WTC11 (cell line): Measurements from ENCODE around the gene SPATA13. TPM values are rescaled to one million over a fixed set of nuclear protein-coding genes. Genes with fewer than 3 reads are reported as not detected.

Experiments used
- ATAC-seq: fragments of 200-7000 bp; cut with Tn5 transposase; 2 replicates; pipeline ENCODE4 v1.10.0; 2021; ENCODE audit warnings: mild to moderate bottlenecking, moderate library complexity
- CTCF ChIA-PET: fragments of 300-600 bp; sonication (Branson Sonifier 250); formaldehyde crosslinking; loops from one replicate; lab custom pipeline; 2021; ENCODE audit warnings: antibody characterized with exemption; lab: Charles Lee
- POLR2A ChIA-PET: fragments of 350-600 bp; sonication (Branson Sonifier 250); formaldehyde crosslinking; loops from one replicate; lab custom pipeline; 2021; ENCODE audit warnings: antibody characterized with exemption; lab: Charles Lee
- DNase-seq: peaks from one replicate; pipeline ENCODE4 v3.0.0; 2021; ENCODE audit warnings: low spot score
- H3K27ac Mint-ChIP-seq: 2 replicates; pipeline ENCODE4 v1.8.0; 2021; ENCODE audit warnings: mixed read lengths
- H3K27me3 Mint-ChIP-seq: 2 replicates; pipeline ENCODE4 v1.8.0; 2021; ENCODE audit warnings: low read depth, mild to moderate bottlenecking, moderate library complexity, mixed read lengths
- H3K36me3 Mint-ChIP-seq: 2 replicates; pipeline ENCODE4 v1.8.0; 2021; ENCODE audit warnings: mixed read lengths
- H3K4me1 Mint-ChIP-seq: 2 replicates; pipeline ENCODE4 v1.8.0; 2022; ENCODE audit warnings: mixed read lengths
- H3K4me3 Mint-ChIP-seq: 2 replicates; pipeline ENCODE4 v1.8.0; 2021; ENCODE audit warnings: mild to moderate bottlenecking, moderate library complexity, mixed read lengths
- H3K9me3 Mint-ChIP-seq: 2 replicates; pipeline ENCODE4 v1.8.0; 2021; ENCODE audit warnings: mixed read lengths
- ATF6 ChIP-seq: sonication (generic); formaldehyde crosslinking; IDR thresholded peaks from 2 replicates; pipeline ENCODE4 v1.8.1; 2023; ENCODE audit warnings: mild to moderate bottlenecking, missing genetic modification reagents
- ESRRA ChIP-seq: sonication (generic); formaldehyde crosslinking; IDR thresholded peaks from 2 replicates; pipeline ENCODE4 v1.8.1; 2022; ENCODE audit warnings: mild to moderate bottlenecking, missing genetic modification reagents, borderline replicate concordance
- ETV6 ChIP-seq: sonication (generic); formaldehyde crosslinking; IDR thresholded peaks from 2 replicates; pipeline ENCODE4 v1.8.1; 2022; ENCODE audit warnings: mild to moderate bottlenecking, missing genetic modification reagents
- FOXJ3 ChIP-seq: sonication (generic); formaldehyde crosslinking; IDR thresholded peaks from 2 replicates; pipeline ENCODE4 v1.9.0; 2021; ENCODE audit warnings: missing genetic modification reagents, mild to moderate bottlenecking, borderline replicate concordance
- FOXP1 ChIP-seq: sonication (generic); formaldehyde crosslinking; IDR thresholded peaks from 2 replicates; pipeline ENCODE4 v1.8.0; 2022; ENCODE audit warnings: missing genetic modification reagents, mild to moderate bottlenecking, moderate library complexity, borderline replicate concordance
- GRHL2 ChIP-seq: fragments of 250-450 bp; sonication (Bioruptor Pico); IDR thresholded peaks from 2 replicates; pipeline ENCODE4 v1.8.0; 2022; ENCODE audit warnings: mild to moderate bottlenecking, moderate library complexity; ENCODE audit not compliant: insufficient replicate concordance, severe bottlenecking
- KAT7 ChIP-seq: sonication (generic); formaldehyde crosslinking; IDR thresholded peaks from 2 replicates; pipeline ENCODE4 v1.8.1; 2023; ENCODE audit warnings: missing genetic modification reagents, mild to moderate bottlenecking, borderline replicate concordance
- NFE2L1 ChIP-seq: sonication (generic); formaldehyde crosslinking; IDR thresholded peaks from 2 replicates; pipeline ENCODE4 v1.8.1; 2023; ENCODE audit warnings: missing genetic modification reagents
- NR1H2 ChIP-seq: sonication (generic); formaldehyde crosslinking; IDR thresholded peaks from 2 replicates; pipeline ENCODE4 v1.9.0; 2021; ENCODE audit warnings: mild to moderate bottlenecking, moderate library complexity, missing genetic modification reagents
- PRRX2 ChIP-seq: fragments of 250-450 bp; sonication (Bioruptor Pico); IDR thresholded peaks from 2 replicates; pipeline ENCODE4 v1.8.0; 2021; ENCODE audit warnings: mild to moderate bottlenecking
- RORB ChIP-seq: fragments of 250-450 bp; sonication (Bioruptor Pico); IDR thresholded peaks from 2 replicates; pipeline ENCODE4 v1.9.0; 2021; ENCODE audit warnings: mild to moderate bottlenecking
- SMAD3 ChIP-seq: sonication (generic); formaldehyde crosslinking; IDR thresholded peaks from 2 replicates; pipeline ENCODE4 v1.8.0; 2022; ENCODE audit warnings: missing genetic modification reagents, mild to moderate bottlenecking, borderline replicate concordance
- TEAD1 ChIP-seq: sonication (generic); formaldehyde crosslinking; IDR thresholded peaks from 2 replicates; pipeline ENCODE4 v1.8.0; 2022; ENCODE audit warnings: mild to moderate bottlenecking, missing genetic modification reagents
- TEAD4 ChIP-seq: sonication (generic); formaldehyde crosslinking; IDR thresholded peaks from 2 replicates; pipeline ENCODE4 v1.8.0; 2022; ENCODE audit warnings: mild to moderate bottlenecking, missing genetic modification reagents
- ZBTB21 ChIP-seq: sonication (generic); formaldehyde crosslinking; IDR thresholded peaks from 2 replicates; pipeline ENCODE4 v1.8.1; 2023; ENCODE audit warnings: mild to moderate bottlenecking, missing genetic modification reagents, borderline replicate concordance
- ZNF121 ChIP-seq: sonication (generic); formaldehyde crosslinking; IDR thresholded peaks from 2 replicates; pipeline ENCODE4 v1.8.0; 2023; ENCODE audit warnings: missing genetic modification reagents
- ZNF232 ChIP-seq: sonication (generic); formaldehyde crosslinking; IDR thresholded peaks from 2 replicates; pipeline ENCODE4 v1.8.0; 2022; ENCODE audit warnings: mild to moderate bottlenecking, missing genetic modification reagents
- ZNF317 ChIP-seq: sonication (generic); formaldehyde crosslinking; IDR thresholded peaks from 2 replicates; pipeline ENCODE4 v1.8.1; 2023; ENCODE audit warnings: low read depth, mild to moderate bottlenecking, moderate library complexity, missing genetic modification reagents, borderline replicate concordance
- ZNF396 ChIP-seq: fragments of 250-450 bp; sonication (Bioruptor Pico); IDR thresholded peaks from 2 replicates; pipeline ENCODE4 v1.8.0; 2021; ENCODE audit warnings: mild to moderate bottlenecking, moderate library complexity, borderline replicate concordance
- ZNF423 ChIP-seq: fragments of 250-450 bp; sonication (Bioruptor Pico); IDR thresholded peaks from 2 replicates; pipeline ENCODE4 v2.1.2; 2022; ENCODE audit warnings: mild to moderate bottlenecking, moderate library complexity
- ZNF512 ChIP-seq: sonication (generic); formaldehyde crosslinking; IDR thresholded peaks from 2 replicates; pipeline ENCODE4 v1.8.1; 2022; ENCODE audit warnings: missing genetic modification reagents, borderline replicate concordance
- ZNF671 ChIP-seq: fragments of 250-450 bp; sonication (Bioruptor Pico); IDR thresholded peaks from 2 replicates; pipeline ENCODE4 v1.8.0; 2021; ENCODE audit warnings: mild to moderate bottlenecking
- total RNA-seq: library from RNA; stranded (reverse); gene quantifications from 3 replicates; pipeline ENCODE4 v1.2.3, GENCODE V29; 2021
- TF ChIP-seq, protein P1 (sequence below): sonication (generic); formaldehyde crosslinking; IDR thresholded peaks from 2 replicates; pipeline ENCODE4 v1.8.1; 2022; ENCODE audit warnings: mild to moderate bottlenecking, moderate library complexity, missing genetic modification reagents
- TF ChIP-seq, protein P2 (sequence below): sonication (generic); formaldehyde crosslinking; IDR thresholded peaks from 2 replicates; pipeline ENCODE4 v1.8.0; 2022; ENCODE audit warnings: mild to moderate bottlenecking, missing genetic modification reagents
- TF ChIP-seq, protein P3 (sequence below): fragments of 250-450 bp; sonication (Bioruptor Pico); IDR thresholded peaks from 2 replicates; pipeline ENCODE4 v1.8.0; 2021; ENCODE audit warnings: mild to moderate bottlenecking
- TF ChIP-seq, protein P4 (sequence below): sonication (generic); formaldehyde crosslinking; IDR thresholded peaks from 2 replicates; pipeline ENCODE4 v1.8.1; 2022; ENCODE audit warnings: low read depth, missing genetic modification reagents, borderline replicate concordance

Gene SPATA13
- total RNA-seq, 1 experiment from 2014 or later = 29.0 TPM

GRCh38 chr13:24128112-24128511 is 32.4 kb upstream of the SPATA13 start:
- ATAC-seq (no peak), DNase-seq (no peak)
- CTCF ChIA-PET = interaction anchor here (1.2 to 1.3 kb wide), 2 partner anchors 8 to 75 kb away, joined by 3 to 5 read pairs; no protein-coding TSS in a partner anchor
- Mint-ChIP-seq H3K36me3 (peaks cover 13% of the 10 kb centered on the region), H3K9me3 (peaks cover 15% of the 10 kb centered on the region), H3K27me3 (no peaks in the 10 kb centered on the region; the same call in 1 of the 2 replicates), H3K4me1 (peaks cover 29% of the 10 kb centered on the region), H3K27ac (no peak overlapping the region), H3K4me3 (no peak overlapping the region)
- no peak for TF ChIP-seq ESRRA
- TF ChIP-seq ZNF512 (CRISPR knock-in tag) = no peak
- no peak for TF ChIP-seq PRRX2 (CRISPR knock-in tag)
- no peak for TF ChIP-seq SMAD3 (CRISPR knock-in tag)
- TF ChIP-seq ZNF396 (CRISPR knock-in tag) = no peak
- TF ChIP-seq NFE2L1 (CRISPR knock-in tag) = no peak
- TF ChIP-seq KAT7 (CRISPR knock-in tag) = no peak
- TF ChIP-seq ZNF671 (CRISPR knock-in tag) = no peak
- TF ChIP-seq, protein P1, sequence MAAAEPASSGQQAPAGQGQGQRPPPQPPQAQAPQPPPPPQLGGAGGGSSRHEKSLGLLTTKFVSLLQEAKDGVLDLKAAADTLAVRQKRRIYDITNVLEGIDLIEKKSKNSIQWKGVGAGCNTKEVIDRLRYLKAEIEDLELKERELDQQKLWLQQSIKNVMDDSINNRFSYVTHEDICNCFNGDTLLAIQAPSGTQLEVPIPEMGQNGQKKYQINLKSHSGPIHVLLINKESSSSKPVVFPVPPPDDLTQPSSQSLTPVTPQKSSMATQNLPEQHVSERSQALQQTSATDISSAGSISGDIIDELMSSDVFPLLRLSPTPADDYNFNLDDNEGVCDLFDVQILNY (CRISPR knock-in tag) = no peak
- TF ChIP-seq ZBTB21 (CRISPR knock-in tag) = no peak
- no peak for TF ChIP-seq FOXJ3 (CRISPR knock-in tag)
- no peak for TF ChIP-seq RORB (CRISPR knock-in tag)
- no peak for TF ChIP-seq ZNF317 (CRISPR knock-in tag)
- TF ChIP-seq FOXP1 (CRISPR knock-in tag) = no peak
- TF ChIP-seq ZNF121 (CRISPR knock-in tag) = no peak
- TF ChIP-seq, protein P2, sequence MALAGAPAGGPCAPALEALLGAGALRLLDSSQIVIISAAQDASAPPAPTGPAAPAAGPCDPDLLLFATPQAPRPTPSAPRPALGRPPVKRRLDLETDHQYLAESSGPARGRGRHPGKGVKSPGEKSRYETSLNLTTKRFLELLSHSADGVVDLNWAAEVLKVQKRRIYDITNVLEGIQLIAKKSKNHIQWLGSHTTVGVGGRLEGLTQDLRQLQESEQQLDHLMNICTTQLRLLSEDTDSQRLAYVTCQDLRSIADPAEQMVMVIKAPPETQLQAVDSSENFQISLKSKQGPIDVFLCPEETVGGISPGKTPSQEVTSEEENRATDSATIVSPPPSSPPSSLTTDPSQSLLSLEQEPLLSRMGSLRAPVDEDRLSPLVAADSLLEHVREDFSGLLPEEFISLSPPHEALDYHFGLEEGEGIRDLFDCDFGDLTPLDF = no peak
- TF ChIP-seq, protein P3, sequence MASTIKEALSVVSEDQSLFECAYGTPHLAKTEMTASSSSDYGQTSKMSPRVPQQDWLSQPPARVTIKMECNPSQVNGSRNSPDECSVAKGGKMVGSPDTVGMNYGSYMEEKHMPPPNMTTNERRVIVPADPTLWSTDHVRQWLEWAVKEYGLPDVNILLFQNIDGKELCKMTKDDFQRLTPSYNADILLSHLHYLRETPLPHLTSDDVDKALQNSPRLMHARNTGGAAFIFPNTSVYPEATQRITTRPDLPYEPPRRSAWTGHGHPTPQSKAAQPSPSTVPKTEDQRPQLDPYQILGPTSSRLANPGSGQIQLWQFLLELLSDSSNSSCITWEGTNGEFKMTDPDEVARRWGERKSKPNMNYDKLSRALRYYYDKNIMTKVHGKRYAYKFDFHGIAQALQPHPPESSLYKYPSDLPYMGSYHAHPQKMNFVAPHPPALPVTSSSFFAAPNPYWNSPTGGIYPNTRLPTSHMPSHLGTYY (CRISPR knock-in tag) = no peak
- no peak for TF ChIP-seq TEAD1 (CRISPR knock-in tag)
- POLR2A ChIA-PET = no interaction called here

GRCh38 chr13:24128962-24129361 is 31.6 kb upstream of the SPATA13 start:
- POLR2A ChIA-PET = no interaction called here
- Mint-ChIP-seq H3K36me3 (peaks cover 13% of the 10 kb centered on the region), H3K4me1 (peaks cover 37% of the 10 kb centered on the region), H3K4me3 (no peak overlapping the region), H3K9me3 (peaks cover 15% of the 10 kb centered on the region), H3K27me3 (no peaks in the 10 kb centered on the region; the same call in 1 of the 2 replicates), H3K27ac (no peak overlapping the region)
- CTCF ChIA-PET = no interaction called here
- ATAC-seq (no peak), DNase-seq (no peak)
- TF ChIP-seq ZNF423 (no peak), ZBTB21 (CRISPR knock-in tag) (no peak), ETV6 (CRISPR knock-in tag) (no peak), ZNF232 (CRISPR knock-in tag) (no peak), TEAD4 (no peak), GRHL2 (CRISPR knock-in tag) (no peak), ATF6 (CRISPR knock-in tag) (no peak), NR1H2 (no peak)
- TF ChIP-seq, protein P4, sequence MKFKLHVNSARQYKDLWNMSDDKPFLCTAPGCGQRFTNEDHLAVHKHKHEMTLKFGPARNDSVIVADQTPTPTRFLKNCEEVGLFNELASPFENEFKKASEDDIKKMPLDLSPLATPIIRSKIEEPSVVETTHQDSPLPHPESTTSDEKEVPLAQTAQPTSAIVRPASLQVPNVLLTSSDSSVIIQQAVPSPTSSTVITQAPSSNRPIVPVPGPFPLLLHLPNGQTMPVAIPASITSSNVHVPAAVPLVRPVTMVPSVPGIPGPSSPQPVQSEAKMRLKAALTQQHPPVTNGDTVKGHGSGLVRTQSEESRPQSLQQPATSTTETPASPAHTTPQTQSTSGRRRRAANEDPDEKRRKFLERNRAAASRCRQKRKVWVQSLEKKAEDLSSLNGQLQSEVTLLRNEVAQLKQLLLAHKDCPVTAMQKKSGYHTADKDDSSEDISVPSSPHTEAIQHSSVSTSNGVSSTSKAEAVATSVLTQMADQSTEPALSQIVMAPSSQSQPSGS (CRISPR knock-in tag) = no peak
